ENCODE data around the gene SEMA3D. TPM values are rescaled to one million over a fixed set of nuclear protein-coding genes. Genes with fewer than 3 reads are reported as not detected.

SEMA3D gene
- total and polyA plus RNA-seq, 2 of the 4 experiments (the other 2 are of a cell fraction) = 2.9 to 13.6 TPM

DNA sequence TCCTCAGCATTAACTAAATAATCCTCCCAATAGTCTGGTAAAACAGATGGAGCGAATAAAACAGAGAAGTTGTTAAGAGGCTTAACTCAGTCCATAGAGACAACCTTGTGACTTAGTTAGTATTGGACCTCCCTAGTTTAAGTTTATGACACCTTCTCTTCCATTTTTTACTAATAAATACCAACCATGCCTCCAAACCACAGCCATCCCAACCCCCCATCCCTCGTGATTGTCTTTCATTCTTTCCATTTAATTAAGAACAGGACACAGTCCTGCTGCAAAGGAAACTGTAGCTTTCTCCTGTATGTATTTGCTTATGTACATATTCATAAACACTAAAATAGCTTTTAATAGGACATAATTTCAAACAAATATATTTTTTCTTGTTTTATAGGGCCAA, 238.2 kb downstream of the SEMA3D start:
- H3K9me1 ChIP-seq (ENCODE audit: insufficient read depth, low read length) = no peaks in the 10 kb centered on the region
- H3K9me3 ChIP-seq (ENCODE audit: control insufficient read depth, insufficient read depth, low read length) = no peaks in the 10 kb centered on the region
- H3K56ac ChIP-seq (ENCODE audit: extremely low read depth, insufficient read depth, low read length) = no peak overlapping the region
- H3K18ac ChIP-seq (ENCODE audit: low read depth, low read length) = no peak overlapping the region
- H3K4me3 ChIP-seq (ENCODE audit: insufficient read depth, low read depth, low read length) = no peak overlapping the region
- H2BK5ac ChIP-seq (ENCODE audit: low read depth, low read length, poor library complexity, severe bottlenecking) = no peak overlapping the region
- no peak overlapping the region for H4K91ac ChIP-seq (ENCODE audit: insufficient read depth, low read depth, low read length)
- H4K20me1 ChIP-seq (ENCODE audit: insufficient read depth, low read length) = no peaks in the 10 kb centered on the region
- H3K27me3 ChIP-seq (ENCODE audit: control insufficient read depth, insufficient read depth, low read length) = no peaks in the 10 kb centered on the region
- no peak overlapping the region for H2BK120ac ChIP-seq (ENCODE audit: low read depth, low read length)
- no peaks in the 10 kb centered on the region for H3K4me1 ChIP-seq (ENCODE audit: control insufficient read depth, insufficient read depth, low read length)
- H4K8ac ChIP-seq (ENCODE audit: low read depth in 2 of 2, low read length in 2 of 2) = no peak overlapping the region
- no peak overlapping the region for H2BK15ac ChIP-seq (ENCODE audit: low read depth, low read length)
- no peak overlapping the region for H3K4me2 ChIP-seq (ENCODE audit: low read depth, low read length)
- H2AK5ac ChIP-seq (ENCODE audit: low read depth, low read length) = no peak overlapping the region
- no peak overlapping the region for H2AFZ ChIP-seq (replicated peaks; ENCODE audit: low read length, poor library complexity)
- H2BK20ac ChIP-seq (ENCODE audit: low read depth, low read length) = no peak overlapping the region
- H3K79me1 ChIP-seq (ENCODE audit: low read depth in 1 of 2, low read length in 2 of 2) = no peaks in the 10 kb centered on the region
- TF ChIP-seq BHLHE40 (IDR thresholded peaks at IDR 0.05; ENCODE audit: low read depth, low read length) = no peak
- TF ChIP-seq FOS (IDR thresholded peaks at IDR 0.05; ENCODE audit: low read depth, low read length) = no peak
- TF ChIP-seq RFX5 (IDR thresholded peaks at IDR 0.05; ENCODE audit: low read depth, low read length) = no peak
- TF ChIP-seq, protein P1, sequence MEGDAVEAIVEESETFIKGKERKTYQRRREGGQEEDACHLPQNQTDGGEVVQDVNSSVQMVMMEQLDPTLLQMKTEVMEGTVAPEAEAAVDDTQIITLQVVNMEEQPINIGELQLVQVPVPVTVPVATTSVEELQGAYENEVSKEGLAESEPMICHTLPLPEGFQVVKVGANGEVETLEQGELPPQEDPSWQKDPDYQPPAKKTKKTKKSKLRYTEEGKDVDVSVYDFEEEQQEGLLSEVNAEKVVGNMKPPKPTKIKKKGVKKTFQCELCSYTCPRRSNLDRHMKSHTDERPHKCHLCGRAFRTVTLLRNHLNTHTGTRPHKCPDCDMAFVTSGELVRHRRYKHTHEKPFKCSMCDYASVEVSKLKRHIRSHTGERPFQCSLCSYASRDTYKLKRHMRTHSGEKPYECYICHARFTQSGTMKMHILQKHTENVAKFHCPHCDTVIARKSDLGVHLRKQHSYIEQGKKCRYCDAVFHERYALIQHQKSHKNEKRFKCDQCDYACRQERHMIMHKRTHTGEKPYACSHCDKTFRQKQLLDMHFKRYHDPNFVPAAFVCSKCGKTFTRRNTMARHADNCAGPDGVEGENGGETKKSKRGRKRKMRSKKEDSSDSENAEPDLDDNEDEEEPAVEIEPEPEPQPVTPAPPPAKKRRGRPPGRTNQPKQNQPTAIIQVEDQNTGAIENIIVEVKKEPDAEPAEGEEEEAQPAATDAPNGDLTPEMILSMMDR (conservative IDR thresholded peaks at IDR 0.05; ENCODE audit: low read depth, low read length) = no peak
- TF ChIP-seq NFE2L2 (IDR thresholded peaks at IDR 0.05; ENCODE audit: low read depth, low read length) = no peak
- no peak for TF ChIP-seq MXI1 (IDR thresholded peaks at IDR 0.05; ENCODE audit: borderline replicate concordance, low read depth, low read length)
- TF ChIP-seq, protein P2, sequence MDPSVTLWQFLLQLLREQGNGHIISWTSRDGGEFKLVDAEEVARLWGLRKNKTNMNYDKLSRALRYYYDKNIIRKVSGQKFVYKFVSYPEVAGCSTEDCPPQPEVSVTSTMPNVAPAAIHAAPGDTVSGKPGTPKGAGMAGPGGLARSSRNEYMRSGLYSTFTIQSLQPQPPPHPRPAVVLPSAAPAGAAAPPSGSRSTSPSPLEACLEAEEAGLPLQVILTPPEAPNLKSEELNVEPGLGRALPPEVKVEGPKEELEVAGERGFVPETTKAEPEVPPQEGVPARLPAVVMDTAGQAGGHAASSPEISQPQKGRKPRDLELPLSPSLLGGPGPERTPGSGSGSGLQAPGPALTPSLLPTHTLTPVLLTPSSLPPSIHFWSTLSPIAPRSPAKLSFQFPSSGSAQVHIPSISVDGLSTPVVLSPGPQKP (IDR thresholded peaks at IDR 0.05; ENCODE audit: borderline replicate concordance, low read depth, low read length) = no peak
- TF ChIP-seq MAFK (IDR thresholded peaks at IDR 0.05; ENCODE audit: low read depth, low read length) = no peak
- no peak for TF ChIP-seq CHD1 (IDR thresholded peaks at IDR 0.05; ENCODE audit: low read depth, low read length)
- TF ChIP-seq RAD21 (IDR thresholded peaks at IDR 0.05; ENCODE audit: low read length) = no peak
- TF ChIP-seq, protein P3, sequence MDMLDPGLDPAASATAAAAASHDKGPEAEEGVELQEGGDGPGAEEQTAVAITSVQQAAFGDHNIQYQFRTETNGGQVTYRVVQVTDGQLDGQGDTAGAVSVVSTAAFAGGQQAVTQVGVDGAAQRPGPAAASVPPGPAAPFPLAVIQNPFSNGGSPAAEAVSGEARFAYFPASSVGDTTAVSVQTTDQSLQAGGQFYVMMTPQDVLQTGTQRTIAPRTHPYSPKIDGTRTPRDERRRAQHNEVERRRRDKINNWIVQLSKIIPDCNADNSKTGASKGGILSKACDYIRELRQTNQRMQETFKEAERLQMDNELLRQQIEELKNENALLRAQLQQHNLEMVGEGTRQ (IDR thresholded peaks at IDR 0.05; ENCODE audit: low read depth, low read length) = no peak
- in situ Hi-C loops (cut with MboI; ENCODE audit: low sequenced_read_pairs) = no loop called here
- dilution Hi-C loops (cut with HindIII; ENCODE audit: low sequenced_read_pairs, unreplicated experiment) = no loop called here
- H4K5ac ChIP-seq (ENCODE audit: low read depth, low read length) = no peak overlapping the region
- intact Hi-C loops (cut with micrococcal nuclease) = no loop called here
- no TSS peak for BruUV-seq (replicated peaks)
- H3K14ac ChIP-seq (replicated peaks; ENCODE audit: low read depth, low read length) = no peak overlapping the region
- no peak overlapping the region for H3K4ac ChIP-seq (ENCODE audit: low read depth, low read length)
- ChIA-PET POLR2A (ENCODE audit: unreplicated experiment) (interaction anchor here (0.6 kb wide), 1 partner anchor 885 kb away, joined by 3 read pairs; no protein-coding TSS in a partner anchor), CTCF (no interaction called here)
- no peak overlapping the region for H2AK9ac ChIP-seq (replicated peaks; ENCODE audit: low read depth, low read length, poor library complexity)
- H3K9ac ChIP-seq (ENCODE audit: low read depth, low read length) = no peak overlapping the region
- DNase-seq (no peak), ATAC-seq (ENCODE audit: low read depth) (no peak)
- H3K36me3 ChIP-seq (ENCODE audit: control insufficient read depth, insufficient read depth, low read length) = no peaks in the 10 kb centered on the region
- no peak overlapping the region for H3K27ac ChIP-seq (ENCODE audit: insufficient read depth, low read length)
- H3K23ac ChIP-seq (ENCODE audit: low read depth, low read length) = no peak overlapping the region
- no CpG with 5 or more reads among the region's 2 CpGs for WGBS, 2 experiments (ENCODE audit: extremely low coverage in 2 of 2, insufficient read length in 1 of 2)
